Hepatic stellate cell (primary cell): ENCODE data around the gene ATP10B.

Experiments used
- DNase-seq: peaks from one replicate; pipeline ENCODE4 v3.0.0; 2011; ENCODE audit warnings: low spot score

Gene ATP10B

DNA sequence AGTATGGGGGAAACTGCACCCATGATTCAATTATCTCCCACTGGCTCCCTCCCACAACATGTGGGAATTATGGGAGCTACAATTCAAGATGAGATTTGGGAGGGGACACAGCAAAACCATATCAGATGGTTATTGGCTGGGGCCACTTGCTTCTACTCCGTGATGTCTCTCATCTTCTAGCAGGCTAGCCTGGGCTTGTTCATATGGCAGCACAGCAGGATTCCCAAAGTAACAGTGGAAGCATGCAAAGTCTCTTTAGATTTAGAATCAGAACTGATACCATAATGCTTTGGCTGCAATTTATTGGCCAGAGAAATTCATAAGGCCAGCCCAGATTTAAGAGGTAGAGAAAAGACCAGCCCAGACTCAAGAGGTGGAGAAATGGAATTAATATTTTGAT, 304.1 kb downstream of the ATP10B start:
- no peak for DNase-seq

DNA sequence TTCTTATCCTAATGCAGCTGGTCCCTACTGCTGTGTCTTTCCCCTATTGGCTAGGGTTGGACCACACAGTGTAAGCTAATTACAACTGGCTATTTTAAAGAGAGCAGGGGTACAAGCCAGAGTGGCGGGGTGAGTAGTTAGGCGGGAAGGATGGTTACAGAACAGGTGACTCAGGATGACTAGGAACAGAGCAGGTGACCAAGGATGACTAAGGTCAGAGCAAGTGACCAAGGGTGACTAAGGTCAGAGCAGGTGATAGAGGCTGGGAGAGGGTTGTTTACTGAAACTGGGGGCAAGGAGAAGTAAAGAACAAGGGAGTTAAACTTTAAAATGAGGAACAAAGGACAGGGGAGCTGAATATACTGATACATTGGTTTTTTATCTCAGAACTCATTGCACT, 304.9 kb downstream of the ATP10B start:
- no peak for DNase-seq

DNA sequence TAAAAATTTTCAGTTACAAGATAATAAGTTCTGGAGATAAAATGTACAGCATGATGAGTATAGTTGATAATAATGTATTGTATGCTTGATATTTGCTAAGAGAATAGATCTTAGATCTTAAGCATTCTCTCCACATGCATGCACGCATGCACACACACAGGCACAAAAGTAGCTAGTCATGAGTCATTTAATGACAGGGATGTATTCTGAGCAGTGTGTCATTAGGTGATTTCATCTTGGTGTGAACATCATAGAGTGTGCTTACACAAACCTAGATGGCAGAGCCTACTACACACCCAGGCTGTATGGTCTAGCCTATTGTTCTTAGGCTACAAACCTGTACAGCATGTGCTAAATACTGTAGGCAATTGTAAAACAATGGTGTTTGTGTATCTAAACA, 306.2 kb downstream of the ATP10B start:
- no peak for DNase-seq

DNA sequence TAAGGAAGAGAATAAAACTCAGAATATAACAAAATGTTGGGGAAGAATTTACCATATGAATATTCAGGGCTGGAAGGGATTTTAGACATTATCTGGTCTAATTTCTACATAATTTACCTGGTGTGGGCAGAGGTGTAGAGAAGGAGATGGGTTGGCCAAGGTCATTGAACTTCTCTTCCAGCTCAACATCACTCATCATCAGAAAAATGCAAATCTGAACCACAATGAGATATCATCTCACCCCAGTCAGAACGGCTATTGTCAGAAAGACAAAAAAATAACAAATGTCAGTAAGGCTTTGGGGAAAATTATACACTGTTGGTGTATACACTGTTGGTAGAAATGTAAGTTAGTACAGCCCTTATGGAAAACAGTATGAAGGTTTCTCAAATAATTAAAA, 308.6 kb downstream of the ATP10B start:
- no peak for DNase-seq

DNA sequence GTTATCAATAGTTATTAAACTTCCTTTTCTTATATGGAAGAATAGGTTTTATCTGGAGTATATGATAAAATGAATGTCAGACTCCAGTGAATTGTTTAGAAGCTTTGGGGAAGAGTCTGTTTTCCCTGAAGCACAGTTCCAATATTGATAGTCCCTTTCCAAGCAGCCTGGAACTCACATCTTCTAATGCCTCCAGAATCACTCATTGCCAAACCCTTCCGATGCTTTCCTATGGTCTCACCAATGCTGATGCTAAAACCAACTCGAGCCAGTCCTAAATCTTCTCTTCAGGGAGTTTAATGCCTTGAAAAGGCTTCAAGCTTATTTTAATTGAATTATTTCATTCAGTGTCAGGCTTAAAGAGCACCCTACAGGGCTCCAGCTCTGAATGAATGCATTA, 309.2 kb downstream of the ATP10B start:
- no peak for DNase-seq

DNA sequence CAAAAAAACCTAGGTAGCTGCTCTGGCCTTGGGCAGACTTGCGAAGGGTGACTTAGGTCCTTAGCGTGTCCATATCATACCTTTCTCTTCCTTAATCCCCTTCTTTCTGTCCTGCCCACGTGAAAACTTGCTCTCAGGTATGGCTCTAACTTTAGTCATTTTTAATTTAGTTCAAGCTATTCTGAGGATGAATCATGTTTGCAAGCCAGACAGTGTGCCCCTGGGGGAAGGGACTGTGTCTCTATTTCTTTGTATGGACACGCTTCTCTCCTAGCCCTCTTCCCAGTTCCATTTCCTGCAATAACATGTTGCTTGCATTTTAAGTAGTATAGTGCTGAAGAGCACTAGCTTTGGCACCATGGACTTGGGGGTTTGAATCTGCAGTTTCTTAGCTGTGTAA, 309.7 kb downstream of the ATP10B start:
- DNase-seq = no peak

DNA sequence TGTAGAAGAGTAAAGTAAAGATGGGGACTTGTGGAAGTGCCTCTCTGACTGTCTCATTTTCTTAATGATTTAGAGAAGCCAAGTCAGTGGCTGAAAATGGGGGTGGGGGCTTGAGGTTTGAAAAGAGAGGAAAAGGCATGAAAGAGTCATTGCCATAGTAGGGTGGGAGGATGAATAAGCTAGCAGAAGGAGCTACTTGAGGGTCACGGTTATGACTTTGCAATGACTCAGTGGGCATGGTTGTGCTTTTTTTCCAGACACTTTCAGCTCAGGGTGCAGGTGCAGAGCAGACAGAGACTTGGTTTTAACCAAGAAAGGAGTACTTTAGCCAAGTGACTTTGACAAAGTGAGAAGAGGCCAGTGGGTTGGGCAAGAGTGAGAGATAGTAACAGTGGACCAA, 312.6 kb downstream of the ATP10B start:
- no peak for DNase-seq

DNA sequence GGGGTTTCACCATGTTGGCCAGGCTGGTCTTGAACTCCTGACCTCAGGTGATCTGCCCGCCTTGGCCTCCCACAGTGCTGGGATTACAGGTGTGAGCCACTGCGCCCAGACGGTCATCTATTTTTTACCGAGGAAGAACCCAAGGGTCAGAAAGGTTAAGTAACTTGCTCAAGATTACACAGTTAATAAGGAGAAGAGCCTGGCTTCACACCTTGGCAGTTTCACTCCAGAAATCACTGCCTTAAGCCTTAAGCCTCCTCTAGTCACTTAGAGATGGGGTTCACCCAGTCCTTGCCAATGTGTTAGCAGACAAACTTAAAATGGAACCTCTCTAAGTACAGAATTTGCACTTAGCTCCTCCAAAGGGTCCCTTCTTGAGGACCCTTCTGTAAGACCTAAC, 314.1 kb downstream of the ATP10B start:
- no peak for DNase-seq

DNA sequence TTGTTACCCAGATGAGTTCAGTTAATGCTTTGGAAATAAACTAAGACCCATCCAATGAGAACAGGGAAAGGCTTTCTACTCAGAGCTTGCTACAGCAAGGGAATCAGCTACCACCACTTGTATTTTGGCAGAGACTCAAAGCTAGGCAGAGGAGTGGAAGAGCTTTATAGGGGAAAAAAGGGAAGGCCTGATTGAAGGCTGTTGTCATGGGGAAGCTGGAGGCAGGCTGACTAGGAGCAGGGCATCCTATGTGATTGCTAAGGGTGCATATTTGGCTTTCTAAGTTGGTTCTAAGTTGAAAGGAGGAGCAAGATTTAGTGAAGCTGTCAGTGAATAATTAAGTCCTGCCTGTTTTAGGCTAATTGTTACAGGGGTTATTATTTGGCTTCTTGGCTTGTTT, 314.9 kb downstream of the ATP10B start:
- no peak for DNase-seq

DNA sequence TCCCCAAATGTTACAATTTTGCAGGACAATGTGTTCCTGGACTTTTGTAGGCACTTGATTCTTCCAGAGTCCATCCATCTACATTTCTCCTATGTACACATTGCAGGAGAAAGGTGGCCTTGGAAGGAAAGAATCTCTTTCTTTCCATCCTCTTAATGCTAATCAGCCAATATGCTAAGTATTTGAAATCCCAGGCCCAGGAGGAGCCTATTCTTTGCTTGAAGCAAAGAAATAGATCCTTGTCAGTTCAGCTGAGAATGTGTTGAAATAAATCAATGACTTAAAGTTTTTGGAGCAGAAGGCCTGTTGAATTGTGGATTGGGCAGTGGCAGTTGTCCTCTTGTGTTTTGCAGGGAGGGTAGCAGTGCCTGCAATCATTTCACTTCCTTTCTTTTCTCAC, 317.1 kb downstream of the ATP10B start:
- no peak for DNase-seq

DNA sequence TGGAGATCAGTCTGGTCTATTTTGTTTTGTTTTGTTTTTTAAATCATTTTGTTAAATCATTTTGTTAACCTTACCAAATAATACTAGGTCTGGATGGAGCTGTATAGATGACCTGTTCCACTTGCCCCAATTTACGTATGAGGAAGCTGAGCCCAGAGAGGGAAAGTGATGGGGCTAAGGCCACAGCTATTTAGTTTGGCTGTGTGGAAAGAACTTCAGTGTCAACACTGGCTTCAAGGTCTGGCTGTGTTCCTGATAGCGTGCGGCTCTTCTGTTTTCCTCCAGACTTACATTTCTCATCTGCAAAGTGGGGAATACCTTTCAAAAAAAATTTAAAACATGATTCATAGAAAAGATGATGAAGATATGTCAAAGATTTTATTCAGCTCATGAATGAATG, 317.9 kb downstream of the ATP10B start:
- DNase-seq = no peak

DNA sequence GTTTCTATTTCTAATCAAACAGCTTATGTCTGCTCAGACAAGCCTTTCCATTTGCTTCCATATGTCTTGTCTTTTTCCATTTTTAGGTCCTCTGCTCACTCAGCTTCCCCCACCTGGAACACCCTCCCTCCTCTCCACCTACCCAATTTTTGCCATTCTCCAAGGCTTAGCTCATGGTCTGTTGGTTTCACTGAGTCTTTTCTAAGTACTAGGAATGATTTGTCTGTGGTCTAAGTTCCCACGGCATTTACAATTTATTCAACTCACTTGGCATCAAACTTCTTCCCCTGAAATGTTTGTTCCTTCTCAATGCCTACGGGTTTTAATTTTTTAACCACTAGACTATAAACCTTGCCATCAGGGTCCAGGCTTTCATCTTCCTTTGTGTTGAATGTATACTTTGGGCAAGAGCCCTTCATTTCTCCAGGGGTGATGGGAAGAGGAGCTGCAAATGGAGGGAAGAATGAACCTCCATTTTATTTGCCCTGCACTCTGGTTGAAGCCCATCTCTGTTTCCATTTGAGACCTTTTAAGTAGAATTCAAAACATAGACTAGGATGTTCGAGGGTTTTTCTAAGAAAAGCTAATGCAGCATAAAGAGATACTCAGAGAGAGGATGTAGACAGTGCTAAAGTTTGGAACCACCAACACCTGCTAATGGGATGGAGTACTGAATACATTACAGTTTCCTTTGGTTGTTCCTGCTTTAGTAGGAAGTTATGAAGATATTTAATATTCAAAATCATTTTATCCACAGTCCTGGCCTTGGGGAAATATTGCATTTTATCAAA, 326.3 kb downstream of the ATP10B start:
- DNase-seq = no peak

DNA sequence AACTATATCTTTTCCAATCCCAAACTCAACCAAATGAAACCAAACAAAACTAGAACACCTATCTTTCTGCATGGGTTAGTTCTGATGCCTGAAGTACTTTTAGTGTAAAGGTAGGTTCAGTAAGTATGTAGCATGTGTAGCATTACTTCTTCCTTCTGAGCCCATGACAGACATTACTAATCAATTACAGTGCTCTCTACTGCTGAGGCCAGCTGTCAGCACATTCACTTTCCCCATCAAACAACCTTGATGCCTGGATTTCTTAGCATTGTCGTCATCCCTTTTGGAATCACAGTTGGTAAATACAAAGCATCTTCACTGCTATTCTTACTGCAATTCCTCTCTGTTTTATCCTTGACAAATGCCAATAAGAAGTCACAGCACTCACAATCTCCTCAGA, 327.2 kb downstream of the ATP10B start:
- DNase-seq = no peak

DNA sequence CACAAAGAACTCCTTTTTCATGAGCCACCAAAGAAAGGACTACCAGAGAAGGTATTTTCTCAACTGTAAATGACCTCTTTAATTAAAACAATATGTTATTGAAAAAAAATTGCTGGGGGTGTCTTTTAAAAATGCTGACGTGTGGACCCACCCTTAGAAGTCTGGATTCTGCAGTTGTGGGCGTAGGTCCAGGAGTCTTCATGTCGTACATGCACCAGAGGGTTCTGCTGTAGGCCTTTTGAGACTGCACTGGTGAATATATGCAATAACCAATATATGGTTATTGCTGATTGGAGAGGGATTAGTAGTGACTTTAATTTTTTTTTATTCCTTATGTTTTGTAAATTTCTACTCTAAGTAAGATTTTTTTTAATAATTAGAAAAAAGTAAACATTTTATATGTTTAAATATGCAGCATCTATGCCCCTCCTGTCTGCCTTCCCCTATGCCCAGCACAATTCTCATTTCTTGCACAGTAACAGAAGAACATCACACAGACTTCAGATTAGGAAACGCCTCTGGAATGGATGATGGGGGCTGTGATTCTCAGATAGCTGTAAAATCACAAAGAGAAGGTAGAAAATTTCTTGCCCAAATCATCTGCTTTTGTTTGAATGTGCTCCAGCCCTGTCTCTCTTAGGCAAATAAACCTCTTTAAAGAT, 328.4 kb downstream of the ATP10B start:
- no peak for DNase-seq

DNA sequence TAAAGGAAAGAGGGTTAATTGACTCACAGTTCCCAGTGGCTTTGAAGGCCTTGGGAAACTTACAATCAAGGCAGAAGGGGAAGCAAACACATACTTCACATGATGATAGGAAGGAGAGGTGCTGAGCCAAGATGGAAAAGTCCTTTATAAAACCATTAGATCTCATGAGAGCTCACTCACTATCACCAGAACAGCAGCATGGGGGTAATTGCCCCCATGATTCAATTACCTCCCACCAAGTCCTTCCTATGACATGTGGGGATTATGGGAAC, 330.7 kb downstream of the ATP10B start:
- no peak for DNase-seq

DNA sequence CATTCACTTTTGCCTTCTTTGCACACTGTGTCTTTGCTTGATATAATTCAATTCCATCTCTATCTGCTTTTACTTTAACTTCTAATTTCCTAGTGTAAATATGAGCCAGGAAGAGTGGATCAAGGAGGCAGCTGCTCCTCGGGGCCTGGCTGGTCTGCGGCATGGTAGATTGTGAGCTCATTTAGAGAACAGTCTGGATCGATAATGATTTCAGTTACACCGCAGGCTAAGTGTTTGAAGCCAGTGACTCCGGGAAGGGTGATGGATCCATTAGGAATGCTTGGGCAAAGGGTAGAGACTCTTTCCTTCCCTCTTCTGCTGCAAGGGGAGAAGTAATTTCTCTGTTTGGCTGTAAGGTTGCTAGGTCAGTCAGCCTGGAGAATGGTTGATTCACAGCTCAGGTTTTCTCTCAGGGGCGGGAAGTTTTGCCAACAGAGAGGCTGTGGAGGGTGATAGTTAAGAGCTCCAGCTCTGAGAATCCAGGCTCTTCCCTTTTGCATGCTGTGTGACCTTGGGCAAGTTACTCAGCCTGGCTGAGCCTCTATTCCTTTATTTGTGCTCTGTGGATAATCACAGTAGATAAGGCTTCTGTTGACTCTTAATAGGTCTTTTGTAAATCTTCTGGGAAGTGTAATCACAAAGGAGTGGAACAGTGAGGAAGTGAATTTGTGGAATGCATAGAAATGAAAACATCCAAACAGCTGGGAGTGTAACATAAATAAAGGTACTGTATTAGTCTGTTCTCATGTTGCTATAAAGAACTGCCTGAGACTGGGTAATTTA, 331.2 kb downstream of the ATP10B start:
- DNase-seq = no peak

DNA sequence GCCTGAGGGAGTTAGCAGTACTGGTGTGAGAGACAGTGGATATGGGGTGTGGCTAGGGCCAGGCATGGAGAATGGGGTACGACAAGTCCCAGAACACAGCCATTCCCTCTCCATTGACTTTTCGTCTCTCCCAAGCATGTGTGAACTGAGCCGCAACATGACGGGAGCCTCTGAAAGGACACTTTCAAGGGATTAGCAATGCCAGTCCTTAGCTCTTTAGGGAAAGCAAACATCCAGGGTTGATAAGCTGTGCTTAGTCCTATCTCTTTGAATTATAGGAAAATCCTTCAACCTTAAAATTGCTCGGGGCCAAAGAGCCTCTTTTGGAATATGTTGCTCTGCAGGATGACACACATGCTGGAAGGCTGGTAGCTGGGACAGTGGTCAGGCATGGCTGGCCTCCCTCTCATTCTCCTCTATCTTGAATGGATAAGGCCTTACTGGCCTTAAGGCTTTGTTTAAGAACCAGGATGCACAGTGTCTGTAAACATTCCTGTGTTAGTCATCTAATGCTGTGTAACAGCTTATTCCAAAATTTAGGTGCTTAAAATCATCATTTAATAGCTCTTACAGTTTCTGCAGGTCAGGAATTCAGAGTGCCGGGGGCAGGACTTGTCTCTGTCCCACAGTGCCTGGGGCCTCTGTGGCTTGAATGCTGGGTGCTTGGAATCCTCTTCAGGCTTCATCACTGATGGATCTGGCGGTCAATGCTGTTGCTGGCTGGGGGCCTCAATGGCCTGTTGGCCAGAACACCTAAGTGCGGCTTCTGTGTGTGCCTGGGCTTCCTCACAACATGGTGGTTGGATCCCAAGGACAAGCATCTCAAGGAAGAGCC, 335.1 kb downstream of the ATP10B start:
- DNase-seq = no peak

DNA sequence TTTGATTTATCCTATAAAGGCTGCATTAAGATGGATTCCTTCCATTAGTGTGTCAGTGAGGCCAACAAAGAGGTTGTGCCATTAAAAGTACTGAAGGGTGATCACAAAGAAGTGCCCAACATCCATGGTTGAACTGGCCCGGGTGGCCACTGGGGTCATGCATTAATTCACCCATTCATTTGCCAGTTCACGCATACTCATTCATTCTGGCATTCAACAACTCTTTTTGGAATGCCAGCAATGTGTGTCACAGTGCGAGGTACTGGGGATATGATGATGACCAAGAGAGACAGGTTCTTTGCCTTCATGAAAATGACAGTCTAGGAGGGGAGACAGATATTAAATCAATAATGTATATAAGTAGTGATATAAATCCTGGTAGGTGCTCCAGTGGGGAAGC, 337.1 kb downstream of the ATP10B start:
- no peak for DNase-seq

DNA sequence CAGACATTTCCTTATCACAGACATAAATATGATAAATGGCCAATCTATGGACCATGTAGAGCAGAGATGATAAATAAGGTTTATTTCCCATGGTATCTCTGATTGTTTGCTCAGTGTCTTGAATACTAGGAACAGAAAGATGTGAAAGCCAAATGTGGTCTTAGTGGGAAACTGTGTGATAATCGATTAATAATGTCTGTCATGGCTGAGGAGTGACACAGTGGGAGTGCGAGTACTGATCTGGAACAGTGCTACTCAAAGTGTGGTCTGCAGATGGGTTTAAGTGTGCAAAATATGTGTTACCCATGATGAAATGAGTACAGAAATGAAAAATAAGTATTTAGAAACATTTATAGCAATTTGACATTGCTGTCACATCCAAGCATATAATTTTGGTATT, 337.8 kb downstream of the ATP10B start:
- no peak for DNase-seq

DNA sequence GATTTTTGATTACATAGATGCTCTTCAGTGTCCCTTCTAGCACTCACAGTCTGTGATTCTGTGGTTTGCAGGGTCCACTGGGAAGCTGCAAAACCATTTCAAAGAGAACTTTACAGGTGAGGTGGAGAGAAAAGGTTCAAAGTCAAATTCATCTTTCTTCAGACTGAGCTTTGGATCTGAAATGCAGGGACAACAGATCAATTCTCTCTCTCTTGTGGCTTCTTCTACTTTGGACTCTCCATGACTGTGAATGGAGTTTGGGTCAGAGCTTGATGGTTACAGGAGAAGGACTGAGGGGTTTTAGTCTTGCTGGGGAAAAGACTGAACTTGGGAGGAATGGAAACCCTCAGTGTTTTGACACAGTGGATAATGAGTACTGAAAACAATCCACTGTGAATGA, 338.5 kb downstream of the ATP10B start:
- DNase-seq = no peak
